GM23248 (cell line): Measurements from ENCODE around the gene ZNF467. TPM values are rescaled to one million over a fixed set of nuclear protein-coding genes. Genes with fewer than 3 reads are reported as not detected.

Experiments
- DNase-seq: peaks from one replicate; pipeline ENCODE4 v3.0.0-alpha.2; 2015
- H2AFZ ChIP-seq: fragments of 200-600 bp; sonication (generic); 2 replicates; pipeline ENCODE4 v1.6.1; 2016; ENCODE audit warnings: antibody characterized with exemption
- H3F3A ChIP-seq: fragments of 200-600 bp; sonication (generic); 2 replicates; pipeline ENCODE4 v1.6.1; 2016; ENCODE audit warnings: mild to moderate bottlenecking, antibody characterized with exemption, mixed run types; ENCODE audit not compliant: insufficient read depth
- H3K27ac ChIP-seq: fragments of 200-600 bp; sonication (generic); 2 replicates; pipeline ENCODE4 v1.5.1; 2016; ENCODE audit warnings: mild to moderate bottlenecking
- H3K27me3 ChIP-seq: fragments of 200-600 bp; sonication (generic); replicated peaks from 2 replicates; pipeline ENCODE4 v1.6.1; 2016; ENCODE audit warnings: mild to moderate bottlenecking; ENCODE audit not compliant: insufficient read depth
- H3K36me3 ChIP-seq: fragments of 200-600 bp; sonication (generic); 2 replicates; pipeline ENCODE4 v1.6.1; 2016; ENCODE audit warnings: low read depth, mild to moderate bottlenecking
- H3K4me1 ChIP-seq: fragments of 200-600 bp; sonication (generic); 2 replicates; pipeline ENCODE4 v1.6.1; 2016; ENCODE audit warnings: mild to moderate bottlenecking; ENCODE audit not compliant: insufficient read depth
- H3K4me2 ChIP-seq: fragments of 200-600 bp; sonication (generic); one replicate; pipeline ENCODE4 v1.6.1; 2016; ENCODE audit warnings: mild to moderate bottlenecking; ENCODE audit not compliant: unreplicated experiment
- H3K4me3 ChIP-seq: fragments of 200-600 bp; sonication (generic); 2 replicates; pipeline ENCODE4 v1.5.1; 2016; ENCODE audit warnings: mild to moderate bottlenecking
- H3K79me2 ChIP-seq: fragments of 200-600 bp; sonication (generic); 2 replicates; pipeline ENCODE4 v1.6.1; 2016; ENCODE audit warnings: mild to moderate bottlenecking; ENCODE audit not compliant: insufficient read depth
- H3K9ac ChIP-seq: fragments of 200-600 bp; sonication (generic); 2 replicates; pipeline ENCODE4 v1.6.1; 2016; ENCODE audit warnings: mild to moderate bottlenecking
- H3K9me2 ChIP-seq: fragments of 200-600 bp; sonication (generic); 2 replicates; pipeline ENCODE4 v1.6.1; 2016; ENCODE audit warnings: mixed run types, mild to moderate bottlenecking, moderate library complexity; ENCODE audit not compliant: insufficient read depth
- H3K9me3 ChIP-seq: fragments of 200-600 bp; sonication (generic); one replicate; pipeline ENCODE4 v1.6.1; 2017; ENCODE audit warnings: low read depth
- H4K20me1 ChIP-seq: fragments of 200-600 bp; sonication (generic); 2 replicates; pipeline ENCODE4 v1.6.0; 2016; ENCODE audit not compliant: insufficient read depth
- EZH2 ChIP-seq: fragments of 200-600 bp; sonication (generic); IDR thresholded peaks from 2 replicates; pipeline ENCODE4 v1.6.1; 2018; ENCODE audit warnings: antibody characterized with exemption, mild to moderate bottlenecking; ENCODE audit not compliant: insufficient read depth, poor library complexity, severe bottlenecking
- EZH2phosphoT487 ChIP-seq: fragments of 200-600 bp; sonication (generic); IDR thresholded peaks from 2 replicates; pipeline ENCODE4 v1.6.1; 2018; ENCODE audit warnings: antibody characterized with exemption, moderate library complexity, mild to moderate bottlenecking, low read depth; ENCODE audit not compliant: insufficient read depth
- WGBS, 2 experiments: methylation state at CpG; one replicate each; pipeline ENCODE4 v1.1.6; 2015 to 2017; ENCODE audit warnings: low lambda C conversion rate in 2 of 2, low coverage in 1 of 2; ENCODE audit errors: missing lambda C conversion rate in 2 of 2; 5-methylcytosine and 5-hydroxymethylcytosine counted together
- in situ Hi-C: fragments of 300-500 bp; cut with MboI; formaldehyde crosslinking; loops from 2 replicates; pipeline ENCODE4 v1.15.0; 2020
- polyA plus RNA-seq: library from polyadenylated mRNA; unstranded; fragments of >200 nt; fragmentation: Nextera tagmentation; extraction: Ambion mirVana; gene quantifications from 2 replicates; pipeline ENCODE4 v1.2.1, GENCODE V29; 2016
- total RNA-seq: library from RNA; depleted of rRNA; stranded (reverse); fragments of >200 nt; shearing (Covaris generic); gene quantifications from 2 replicates; pipeline ENCODE4 v1.2.3, GENCODE V29; 2014

Gene ZNF467
- total and polyA plus RNA-seq, 2 experiments from 2014 or later, result not detected

GRCh38 chr7:149814494-149814893 is 41.1 kb upstream of the ZNF467 start:
- 32 to 36% methylated on average over 10 to 13 of the region's 15 CpGs for WGBS, 2 experiments
- TF ChIP-seq EZH2phosphoT487 (no peak), EZH2 (no peak)

GRCh38 chr7:149813254-149814035 is 40.1 kb upstream of the ZNF467 start:
- Histone ChIP-seq H3K9me2 (no peaks in the 10 kb centered on the region), H3K4me3 (no peak overlapping the region), H3K79me2 (no peaks in the 10 kb centered on the region), H3K9ac (no peak overlapping the region), H4K20me1 (no peaks in the 10 kb centered on the region), H3F3A (no peaks in the 10 kb centered on the region), H3K36me3 (no peaks in the 10 kb centered on the region), H3K4me1 (no peaks in the 10 kb centered on the region), H2AFZ (no peak overlapping the region), H3K27ac (no peak overlapping the region), H3K27me3 (0 out of 2 replicates have a peak, but pooled peaks cover 4% of the 10 kb centered on the region), H3K9me3 (no peaks in the 10 kb centered on the region), H3K4me2 (no peak overlapping the region)
- 58 to 67% methylated on average over 27 to 28 of the region's 28 CpGs for WGBS, 2 experiments
- no peak for DNase-seq
- TF ChIP-seq EZH2, result no peak
- no peak for TF ChIP-seq EZH2phosphoT487
- in situ Hi-C loops, result no loop called here

More at GRCh38 chr7:149814494-149814893, 41.1 kb upstream of the ZNF467 start:
- H3K9ac ChIP-seq, result no peak overlapping the region
- no peaks in the 10 kb centered on the region for H3K36me3 ChIP-seq
- no peaks in the 10 kb centered on the region for H3K9me3 ChIP-seq
- no peaks in the 10 kb centered on the region for H3K9me2 ChIP-seq
- H3K4me3 ChIP-seq, result no peak overlapping the region
- H3K79me2 ChIP-seq, result no peaks in the 10 kb centered on the region
- no peak overlapping the region for H3K27ac ChIP-seq
- DNase-seq, result no peak
- no peak overlapping the region for H2AFZ ChIP-seq
- 0 out of 2 replicates have a peak, but pooled peaks cover 4% of the 10 kb centered on the region for H3K27me3 ChIP-seq
- in situ Hi-C loops, result no loop called here
- H4K20me1 ChIP-seq, result no peaks in the 10 kb centered on the region
- H3K4me1 ChIP-seq, result no peaks in the 10 kb centered on the region
- no peaks in the 10 kb centered on the region for H3F3A ChIP-seq
- no peak overlapping the region for H3K4me2 ChIP-seq

- Histone ChIP-seq H3K9ac (no peak overlapping the region), H3K27ac (no peak overlapping the region), H3K79me2 (no peaks in the 10 kb centered on the region), H3K9me3 (no peaks in the 10 kb centered on the region), H2AFZ (no peak overlapping the region), H3K9me2 (no peaks in the 10 kb centered on the region), H3K4me3 (no peak overlapping the region), H3K27me3 (0 out of 2 replicates have a peak, but pooled peaks cover 4% of the 10 kb centered on the region), H3K4me1 (no peaks in the 10 kb centered on the region), H4K20me1 (no peaks in the 10 kb centered on the region), H3K4me2 (no peak overlapping the region), H3F3A (no peaks in the 10 kb centered on the region), H3K36me3 (no peaks in the 10 kb centered on the region)
- no peak for TF ChIP-seq EZH2phosphoT487
- no peak for TF ChIP-seq EZH2
- in situ Hi-C loops, result no loop called here
- DNase-seq, result no peak
- 73 to 77% methylated on average over 12 to 15 of the region's 16 CpGs for WGBS, 2 experiments
These were observed 38.6 kb upstream of the ZNF467 start for GRCh38 chr7:149811831-149812490.

GRCh38 chr7:149811221-149811620 is 37.8 kb upstream of the ZNF467 start:
- Histone ChIP-seq H3K9me3 (no peaks in the 10 kb centered on the region), H3K4me2 (no peak overlapping the region), H2AFZ (no peak overlapping the region), H4K20me1 (no peaks in the 10 kb centered on the region), H3K27me3 (0 out of 2 replicates have a peak, but pooled peaks cover 4% of the 10 kb centered on the region), H3K27ac (no peak overlapping the region), H3K9me2 (no peaks in the 10 kb centered on the region), H3K4me3 (no peak overlapping the region), H3K4me1 (no peaks in the 10 kb centered on the region), H3F3A (no peaks in the 10 kb centered on the region), H3K36me3 (no peaks in the 10 kb centered on the region), H3K79me2 (no peaks in the 10 kb centered on the region), H3K9ac (no peak overlapping the region)
- in situ Hi-C loops, result no loop called here
- WGBS, 2 experiments, result 3 to 11% methylated on average over 3 of the region's 3 CpGs
- TF ChIP-seq EZH2 (no peak), EZH2phosphoT487 (no peak)
- DNase-seq, result peak; percentile 39
